H1 (cell line): ENCODE data around the gene ERV3-1. TPM values are rescaled to one million over a fixed set of nuclear protein-coding genes. Genes with fewer than 3 reads are reported as not detected.

Experiments
- CTCF ChIA-PET: fragments of 300-600 bp; sonication (Branson Sonifier 250); formaldehyde crosslinking; loops from one replicate; lab custom pipeline; 2021; ENCODE audit not compliant: partially characterized antibody; lab: Charles Lee
- POLR2A ChIA-PET: fragments of 300-600 bp; sonication (Branson Sonifier 250); formaldehyde crosslinking; loops from one replicate; lab custom pipeline; 2021; ENCODE audit warnings: inconsistent platforms; ENCODE audit not compliant: partially characterized antibody; lab: Charles Lee
- DNase-seq, 2 experiments: peaks; one replicate each; pipeline versions ENCODE4 v3.0.0 to v3.0.0-alpha.2; 2010 to 2022; ENCODE audit warnings: low spot score in 2 of 2, low read depth in 1 of 2, mixed read lengths in 1 of 2
- FAIRE-seq: peaks from 2 replicates; lab custom pipeline; 2011; peaks lifted over from hg19 to GRCh38; lab: Jason Lieb, UNC
- H2AFZ ChIP-seq: 2 replicates; pipeline ENCODE4 v1.8.1; 2012; ENCODE audit warnings: low read length, inconsistent platforms
- H2AK5ac ChIP-seq: 2 replicates; pipeline ENCODE4 v1.6.1; 2013; ENCODE audit warnings: low read depth, low read length
- H2BK120ac ChIP-seq: replicated peaks from 2 replicates; pipeline ENCODE3; 2013; ENCODE audit warnings: low read depth, low read length, inconsistent platforms
- H2BK12ac ChIP-seq: 2 replicates; pipeline ENCODE4 v1.6.1; 2013; ENCODE audit warnings: low read depth, low read length
- H2BK15ac ChIP-seq: 2 replicates; pipeline ENCODE4 v1.6.1; 2013; ENCODE audit warnings: low read length
- H2BK20ac ChIP-seq: 2 replicates; pipeline ENCODE4 v1.6.1; 2013; ENCODE audit warnings: low read length
- H2BK5ac ChIP-seq: 2 replicates; pipeline ENCODE4 v1.6.1; 2013; ENCODE audit warnings: low read depth, low read length
- H3K14ac ChIP-seq: 2 replicates; pipeline ENCODE4 v1.6.1; 2013; ENCODE audit warnings: inconsistent platforms; ENCODE audit not compliant: insufficient read length
- H3K18ac ChIP-seq: 2 replicates; pipeline ENCODE4 v1.6.1; 2013; ENCODE audit warnings: low read length; ENCODE audit errors: extremely low read depth
- H3K23ac ChIP-seq: 2 replicates; pipeline ENCODE4 v1.6.1; 2013; ENCODE audit warnings: inconsistent platforms; ENCODE audit not compliant: insufficient read length
- H3K23me2 ChIP-seq: 2 replicates; pipeline ENCODE4 v1.6.1; 2013; ENCODE audit warnings: low read depth, low read length
- H3K27ac ChIP-seq: 2 replicates; pipeline ENCODE4 v1.6.1; 2011; ENCODE audit warnings: low read depth, low read length, inconsistent platforms
- H3K27me3 ChIP-seq, 4 experiments: replicated peaks in 1 of 4; 1 replicate in 1 of 4; 2 replicates in 3 of 4; pipeline versions ENCODE4 v1.6.1 to v1.8.1; 2011 to 2013; ENCODE audit warnings: low read length in 3 of 4, mild to moderate bottlenecking in 3 of 4, inconsistent platforms in 2 of 4, mixed read lengths in 2 of 4, moderate library complexity in 1 of 4; ENCODE audit not compliant: control insufficient read depth in 3 of 4, insufficient read depth in 3 of 4; ENCODE audit errors: extremely low read depth in 1 of 4
- H3K36me3 ChIP-seq, 4 experiments: 2 replicates each; pipeline versions ENCODE4 v1.6.1 to v1.8.1; 2011 to 2013; ENCODE audit warnings: mild to moderate bottlenecking in 4 of 4, low read length in 3 of 4, moderate library complexity in 2 of 4, control low read depth in 1 of 4, inconsistent platforms in 1 of 4; ENCODE audit not compliant: insufficient read depth in 4 of 4, control insufficient read depth in 2 of 4
- H3K4ac ChIP-seq: replicated peaks from 2 replicates; pipeline ENCODE3; 2013; ENCODE audit warnings: low read length, low read depth, mixed read lengths, inconsistent platforms; ENCODE audit not compliant: insufficient read length
- H3K4me1 ChIP-seq, 4 experiments: replicated peaks in 1 of 4; 1 replicate in 1 of 4; 2 replicates in 3 of 4; pipeline versions ENCODE4 v1.6.1 to v1.8.1; 2011 to 2013; ENCODE audit warnings: low read length in 3 of 4, inconsistent platforms in 2 of 4, mixed read lengths in 1 of 4; ENCODE audit not compliant: insufficient read depth in 4 of 4, control insufficient read depth in 3 of 4
- H3K4me2 ChIP-seq, 2 experiments: 2 replicates each; pipeline versions ENCODE4 v1.6.1 to v1.8.1; 2011 to 2013; ENCODE audit warnings: low read depth in 2 of 2, low read length in 2 of 2, control low read depth in 1 of 2, inconsistent platforms in 1 of 2, mild to moderate bottlenecking in 1 of 2; ENCODE audit not compliant: insufficient read depth in 1 of 2
- H3K4me3 ChIP-seq, 4 experiments: fragments of 200-600, 300-600 bp in 1 of 4; sonication (generic), shearing (Covaris generic), sonication (Bioruptor Twin) in 1 of 4; 2 replicates each; pipeline versions ENCODE4 v1.5.1 to v1.8.1; 2011 to 2016; ENCODE audit warnings: low read length in 4 of 4, low read depth in 3 of 4, control low read depth in 2 of 4, inconsistent platforms in 2 of 4, mild to moderate bottlenecking in 2 of 4, mixed read lengths in 1 of 4, moderate library complexity in 1 of 4; ENCODE audit not compliant: insufficient read depth in 2 of 4; ENCODE audit errors: extremely low read depth in 1 of 4
- H3K56ac ChIP-seq: replicated peaks from 2 replicates; pipeline ENCODE3; 2013; ENCODE audit warnings: low read depth, mild to moderate bottlenecking, mixed read lengths, low read length, inconsistent platforms; ENCODE audit not compliant: insufficient read length
- H3K79me1 ChIP-seq: 2 replicates; pipeline ENCODE4 v1.6.1; 2013; ENCODE audit warnings: low read depth, low read length, control low read depth
- H3K79me2 ChIP-seq, 2 experiments: 2 replicates each; pipeline versions ENCODE4 v1.6.1 to v1.8.1; 2012 to 2013; ENCODE audit warnings: low read length in 2 of 2, mild to moderate bottlenecking in 2 of 2, inconsistent platforms in 1 of 2; ENCODE audit not compliant: insufficient read depth in 2 of 2, control insufficient read depth in 1 of 2
- H3K9ac ChIP-seq, 4 experiments: replicated peaks in 1 of 4; 1 replicate in 1 of 4; 2 replicates in 3 of 4; pipeline versions ENCODE4 v1.6.1 to v1.8.1; 2011 to 2013; ENCODE audit warnings: low read depth in 3 of 4, low read length in 3 of 4, control low read depth in 2 of 4, mild to moderate bottlenecking in 2 of 4, moderate library complexity in 2 of 4, inconsistent platforms in 1 of 4; ENCODE audit errors: extremely low read depth in 1 of 4
- H3K9me3 ChIP-seq, 2 experiments: 2 replicates each; pipeline versions ENCODE4 v1.6.1 to v1.8.1; 2012 to 2013; ENCODE audit warnings: mild to moderate bottlenecking in 2 of 2, moderate library complexity in 2 of 2, control low read depth in 1 of 2, inconsistent platforms in 1 of 2, low read depth in 1 of 2, low read length in 1 of 2, mixed read lengths in 1 of 2; ENCODE audit not compliant: insufficient read depth in 2 of 2
- H4K20me1 ChIP-seq, 2 experiments: replicated peaks in 1 of 2; 2 replicates each; pipeline versions ENCODE3 to v1.8.1; 2011 to 2013; ENCODE audit warnings: inconsistent platforms in 2 of 2, low read length in 2 of 2, mild to moderate bottlenecking in 1 of 2; ENCODE audit not compliant: insufficient read depth in 2 of 2, control insufficient read depth in 1 of 2
- H4K5ac ChIP-seq: 2 replicates; pipeline ENCODE4 v1.6.1; 2013; ENCODE audit warnings: low read length, low read depth, mixed read lengths, inconsistent platforms; ENCODE audit not compliant: insufficient read length
- H4K8ac ChIP-seq: 2 replicates; pipeline ENCODE4 v1.8.0; 2013; ENCODE audit warnings: mild to moderate bottlenecking, moderate library complexity, low read length, inconsistent platforms; ENCODE audit not compliant: insufficient read depth; ENCODE audit errors: extremely low read depth
- H4K91ac ChIP-seq: replicated peaks from 2 replicates; pipeline ENCODE3; 2013; ENCODE audit warnings: low read length, mixed read lengths, inconsistent platforms; ENCODE audit not compliant: insufficient read length
- BACH1 ChIP-seq: IDR thresholded peaks from 2 replicates; pipeline ENCODE4 v1.6.1; 2012; ENCODE audit warnings: low read length, improper control_type of control experiment
- BCL11A ChIP-seq, 2 experiments: IDR thresholded peaks; one replicate each; pipeline ENCODE4 v1.6.1; 2011; ENCODE audit warnings: low read depth in 2 of 2, low read length in 2 of 2, mild to moderate bottlenecking in 2 of 2
- POU5F1 ChIP-seq: IDR thresholded peaks from 2 replicates; pipeline ENCODE4 v1.6.1; 2011; ENCODE audit warnings: low read depth, mild to moderate bottlenecking, low read length, moderate library complexity
- RNF2 ChIP-seq: fragments of 200-900, 300-1000 bp; sonication (generic); IDR thresholded peaks from 2 replicates; pipeline ENCODE4 v1.7.1; 2016; ENCODE audit warnings: borderline replicate concordance, low read depth, mild to moderate bottlenecking, antibody characterized with exemption, low read length; ENCODE audit not compliant: poor library complexity, severe bottlenecking; ENCODE audit errors: missing control alignments
- SP1 ChIP-seq: IDR thresholded peaks from 2 replicates; pipeline ENCODE4 v1.6.1; 2011; ENCODE audit warnings: low read depth, low read length
- TAF7 ChIP-seq: optimal IDR thresholded peaks from 2 replicates; pipeline ENCODE3; 2011; ENCODE audit warnings: low read depth, mild to moderate bottlenecking, inconsistent platforms, low read length, moderate library complexity, borderline replicate concordance
- WGBS, 2 experiments: shearing (Covaris generic) in 1 of 2; methylation state at CpG; one replicate each; pipeline versions ENCODE4 v1.1.6 to v1.1.7; 2013 to 2015; ENCODE audit warnings: low lambda C conversion rate in 2 of 2, mixed read lengths in 2 of 2, inconsistent platforms in 1 of 2, low coverage in 1 of 2, missing lambda C conversion rate in 1 of 2; ENCODE audit not compliant: insufficient replicate concordance in 2 of 2, insufficient coverage in 1 of 2, insufficient read length in 1 of 2; ENCODE audit errors: extremely low coverage in 1 of 2, missing lambda C conversion rate in 1 of 2; 5-methylcytosine and 5-hydroxymethylcytosine counted together
- polyA plus RNA-seq, 7 experiments: library from polyadenylated mRNA; depleted of rRNA in 3 of 7; stranded (reverse) in 5 of 7; unstranded in 2 of 7; fragments of >200 nt in 5 of 7; fragments of 200-250 nt in 2 of 7; gene quantifications; 1 replicate in 5 of 7; 2 replicates in 1 of 7; 4 replicates in 1 of 7; pipeline versions ENCODE4 v1.2.1 to v1.2.3, GENCODE V29; 2011 to 2013; ENCODE audit warnings: missing spikeins in 2 of 7, mixed read lengths in 2 of 7
- total RNA-seq: library from RNA; stranded (reverse); fragmentation: NEBNext Ultra II Directional; extraction: Animal tissue kit (Norgen Biotek cat#: 25700); gene quantifications from 2 replicates; pipeline ENCODE4 v1.2.1, GENCODE V29; 2021

The ERV3-1 gene
- total and polyA plus RNA-seq, 2 of the 8 experiments (the other 6 are each of a cell fraction or from before 2014, with no cell fraction given): 9.5 to 9.7 TPM

- no peak overlapping the region for H3K23ac ChIP-seq
- H2AK5ac ChIP-seq: no peak overlapping the region
- no peak overlapping the region for H2AFZ ChIP-seq
- 87% methylated on average over 5 of the region's 5 CpGs; no CpG with 5 or more reads in 1 of the 2 experiments for WGBS, 2 experiments
- no peak overlapping the region for H4K91ac ChIP-seq
- H2BK15ac ChIP-seq: no peak overlapping the region
- no peak overlapping the region for H4K8ac ChIP-seq
- H4K5ac ChIP-seq: no peak overlapping the region
- peaks cover 2 to 31% (median 6%) of the 10 kb centered on the region in 4 experiments; a peak in 6 of 8 replicates for H3K36me3 ChIP-seq
- H3K18ac ChIP-seq: no peak overlapping the region
- no peaks in the 10 kb centered on the region for H3K23me2 ChIP-seq
- H3K9ac ChIP-seq: no peak overlapping the region
- ChIA-PET POLR2A (interaction anchor here (0.6 kb wide), 1 partner anchor 9 kb away, joined by 3 read pairs; no protein-coding TSS in a partner anchor), CTCF (no interaction called here)
- H3K4me1 ChIP-seq: peaks cover 0 to 6% (median 1%) of the 10 kb centered on the region in 4 experiments; a peak in 3 of 7 replicates
- no peak for DNase-seq
- peaks cover 46 to 53% of the 10 kb centered on the region in 2 experiments for H3K9me3 ChIP-seq
- no peak for TF ChIP-seq RNF2
- TF ChIP-seq TAF7: no peak
- no peak for TF ChIP-seq POU5F1
- no peak for TF ChIP-seq SP1
- no peak for TF ChIP-seq BACH1
- no peak for TF ChIP-seq BCL11A (IDR thresholded peaks at IDR 0.05; ENCODE audit: low read depth in 2 of 2, low read length in 2 of 2)
- H2BK5ac ChIP-seq: no peak overlapping the region
- no peak overlapping the region for H3K27ac ChIP-seq
- no peaks in the 10 kb centered on the region for H4K20me1 ChIP-seq
- no peak overlapping the region for H3K56ac ChIP-seq
- H3K4me3 ChIP-seq: no peak overlapping the region
- FAIRE-seq: no peak
- H3K79me2 ChIP-seq: no peaks in the 10 kb centered on the region
- no peaks in the 10 kb centered on the region; the same call in 1 of the 2 replicates for H3K79me1 ChIP-seq
- H3K4me2 ChIP-seq: no peak overlapping the region
- H2BK120ac ChIP-seq: no peak overlapping the region
- no peak overlapping the region for H3K4ac ChIP-seq
- H2BK20ac ChIP-seq: no peak overlapping the region
- no peak overlapping the region for H3K14ac ChIP-seq
- H2BK12ac ChIP-seq: no peak overlapping the region
- H3K27me3 ChIP-seq: no peaks in the 10 kb centered on the region
Measured at GRCh38 chr7:64992971-64993370, 13.5 kb downstream of the ERV3-1 start.
